K562 (cell line): ENCODE data around the gene ADPRHL1. TPM values are rescaled to one million over a fixed set of nuclear protein-coding genes. Genes with fewer than 3 reads are reported as not detected.

ENCODE experiments used
- ATAC-seq: fragments of 200-7000 bp; cut with Tn5 transposase; 3 replicates; pipeline ENCODE4 v1.9.1; 2020; ENCODE audit warnings: moderate library complexity
- BruUV-seq: library from RNA; stranded (reverse); fragments of 400-500 nt; replicated peaks from 2 replicates; lab custom pipeline; 2021; lab: Mats Ljungman, UMichigan
- CTCF ChIA-PET: fragments of 300-600 bp; formaldehyde crosslinking; extraction: SDS; loops from one replicate; lab custom pipeline; 2021; ENCODE audit warnings: low intra/inter-chr PET ratio; lab: Yijun Ruan, JAX
- POLR2A ChIA-PET: fragments of 300-600, 350-650 bp; sonication (Branson Sonifier 250); formaldehyde crosslinking; extraction: SDS; loops from one replicate; lab custom pipeline; 2021; ENCODE audit warnings: antibody characterized with exemption, inconsistent platforms; lab: Yijun Ruan, JAX
- DNase-seq, 4 experiments: peaks; one replicate each; pipeline versions ENCODE4 v3.0.0 to v3.0.0-alpha.2; 2011 to 2018; ENCODE audit warnings: low spot score in 3 of 4, mixed read lengths in 3 of 4; ENCODE audit errors: extremely low read depth in 1 of 4
- FAIRE-seq: peaks from 2 replicates; lab custom pipeline; 2011; peaks lifted over from hg19 to GRCh38; lab: Jason Lieb, UNC
- H2AFZ ChIP-seq: 2 replicates; pipeline ENCODE4 v1.6.0; 2011; ENCODE audit warnings: low read depth, low read length, control low read depth, inconsistent platforms
- H3K27ac ChIP-seq: fragments of 200-600 bp; 3 replicates; pipeline ENCODE4 v1.8.0; 2011; ENCODE audit warnings: low read depth, mild to moderate bottlenecking, control low read depth, inconsistent platforms, low read length, moderate library complexity, mixed read lengths; ENCODE audit errors: extremely low read depth
- H3K27me3 ChIP-seq, 2 experiments: fragments of 300-600 bp in 1 of 2; 2 replicates in 1 of 2; 3 replicates in 1 of 2; pipeline versions ENCODE4 v1.6.0 to v1.8.0; 2011; ENCODE audit warnings: inconsistent platforms in 2 of 2, low read length in 2 of 2, mild to moderate bottlenecking in 1 of 2, mixed read lengths in 1 of 2, moderate library complexity in 1 of 2; ENCODE audit not compliant: control insufficient read depth in 2 of 2, insufficient read depth in 2 of 2
- H3K36me3 ChIP-seq: fragments of 300-600 bp; 3 replicates; pipeline ENCODE4 v1.8.0; 2011; ENCODE audit warnings: mild to moderate bottlenecking, low read length, inconsistent platforms; ENCODE audit not compliant: control insufficient read depth, insufficient read depth
- H3K4me1 ChIP-seq, 2 experiments: fragments of 200-600 bp in 1 of 2; replicated peaks in 1 of 2; 2 replicates in 1 of 2; 3 replicates in 1 of 2; pipeline versions ENCODE4 v1.5.1 to v1.8.0; 2011; ENCODE audit warnings: inconsistent platforms in 2 of 2, low read length in 2 of 2, mild to moderate bottlenecking in 1 of 2, mixed read lengths in 1 of 2, moderate library complexity in 1 of 2; ENCODE audit not compliant: control insufficient read depth in 2 of 2, insufficient read depth in 2 of 2
- H3K4me2 ChIP-seq: 2 replicates; pipeline ENCODE4 v1.6.1; 2011; ENCODE audit warnings: low read length, control low read depth, inconsistent platforms, mixed read lengths; ENCODE audit not compliant: insufficient read depth
- H3K4me3 ChIP-seq: fragments of 200-600 bp; sonication (generic), shearing (Covaris generic); 2 replicates; pipeline ENCODE4 v1.5.1; 2016; ENCODE audit warnings: control low read depth, inconsistent platforms
- H3K79me2 ChIP-seq: fragments of 200-600 bp; 3 replicates; pipeline ENCODE4 v1.8.0; 2011; ENCODE audit warnings: low read length, inconsistent platforms; ENCODE audit not compliant: control insufficient read depth, insufficient read depth
- H3K9ac ChIP-seq, 2 experiments: 2 replicates each; pipeline versions ENCODE4 v1.6.0 to v1.6.1; 2011; ENCODE audit warnings: low read depth in 2 of 2, low read length in 2 of 2, control low read depth in 1 of 2, inconsistent platforms in 1 of 2, mild to moderate bottlenecking in 1 of 2, mixed read lengths in 1 of 2; ENCODE audit not compliant: insufficient read depth in 1 of 2
- H3K9me1 ChIP-seq: one replicate; pipeline ENCODE4 v1.6.0; 2011; ENCODE audit warnings: inconsistent platforms, mild to moderate bottlenecking, low read length, moderate library complexity; ENCODE audit not compliant: control insufficient read depth, insufficient read depth
- H3K9me3 ChIP-seq: replicated peaks from 2 replicates; pipeline ENCODE4 v1.5.1; 2011; ENCODE audit warnings: low read depth, low read length, inconsistent platforms; ENCODE audit not compliant: control insufficient read depth, insufficient read depth
- H4K20me1 ChIP-seq: replicated peaks from 2 replicates; pipeline ENCODE4 v1.6.1; 2011; ENCODE audit warnings: low read length, inconsistent platforms, mixed read lengths; ENCODE audit not compliant: control insufficient read depth, insufficient read depth
- CBX5 ChIP-seq: IDR thresholded peaks from 2 replicates; pipeline ENCODE4 v1.6.1; 2014; ENCODE audit warnings: low read depth, borderline replicate concordance
- CEBPG ChIP-seq, 3 experiments: fragments of 200-800 bp in 1 of 3; sonication (Bioruptor generic) in 1 of 3; sonication (generic) in 1 of 3; formaldehyde crosslinking in 1 of 3; IDR thresholded peaks in 2 of 3; conservative IDR thresholded peaks in 1 of 3; 2 replicates each; pipeline versions ENCODE4 v1.6.1 to v1.8.0; 2016 to 2022; ENCODE audit warnings: missing compliant biosample characterization in 2 of 3, missing genetic modification characterization in 2 of 3, mild to moderate bottlenecking in 1 of 3, missing genetic modification reagents in 1 of 3
- MIER1 ChIP-seq: fragments of 450-650 bp; IDR thresholded peaks from 2 replicates; pipeline ENCODE4 v1.6.1; 2016; ENCODE audit warnings: antibody characterized with exemption, mild to moderate bottlenecking, low read depth
- NR2C1 ChIP-seq, 2 experiments: fragments of 450-650 bp; IDR thresholded peaks; 2 replicates each; pipeline ENCODE4 v1.6.1; 2017; ENCODE audit warnings: mild to moderate bottlenecking in 2 of 2, antibody characterized with exemption in 1 of 2, inconsistent platforms in 1 of 2, missing compliant biosample characterization in 1 of 2, missing genetic modification characterization in 1 of 2
- POLR2G ChIP-seq: fragments of 200-400 bp; formaldehyde crosslinking; IDR thresholded peaks from 2 replicates; pipeline ENCODE4 v1.6.1; 2017; ENCODE audit warnings: low read depth, mild to moderate bottlenecking, antibody characterized with exemption, low read length, moderate library complexity
- ZNF707 ChIP-seq: fragments of 250-450 bp; sonication (Bioruptor Pico); conservative IDR thresholded peaks from 2 replicates; pipeline ENCODE4 v1.8.0; 2022; ENCODE audit warnings: inconsistent platforms, mild to moderate bottlenecking, moderate library complexity
- WGBS: fragments of 100-300 bp; shearing (Covaris generic); methylation state at CpG from one replicate; pipeline ENCODE4 v1.1.6; 2016; ENCODE audit warnings: low coverage, mixed read lengths; ENCODE audit not compliant: insufficient coverage; ENCODE audit errors: missing lambda C conversion rate; 5-methylcytosine and 5-hydroxymethylcytosine counted together
- in situ Hi-C: fragments of 300-500 bp; cut with MboI; formaldehyde crosslinking; loops from 4 replicates; pipeline ENCODE4 v1.15.0; 2018; ENCODE audit warnings: inconsistent platforms, mixed read lengths
- intact Hi-C: fragments of 100-400 bp; cut with micrococcal nuclease; formaldehyde crosslinking; loops from 2 replicates; pipeline ENCODE4 v1.14.2; 2022
- polyA plus RNA-seq, 8 experiments: library from polyadenylated mRNA; depleted of rRNA in 4 of 8; stranded (reverse) in 5 of 8; unstranded in 3 of 8; fragments of >200 nt; fragmentation: Nextera tagmentation in 2 of 8; fragmentation: Illumina TruSeq in 1 of 8; extraction: Ambion mirVana in 2 of 8; extraction: Trizol in 1 of 8; gene quantifications; 2 replicates each; pipeline versions ENCODE4 v1.2.1 to v1.2.3, GENCODE V29; 2011 to 2014; ENCODE audit warnings: inconsistent platforms in 1 of 8, missing spikeins in 1 of 8
- total RNA-seq, 7 experiments: library from RNA; depleted of rRNA in 6 of 7; stranded (reverse); fragments of >200 nt in 6 of 7; fragmentation: Illumina TruSeq in 2 of 7; extraction: Trizol in 2 of 7; gene quantifications; 2 replicates each; pipeline versions ENCODE4 v1.2.1 to v1.2.3, GENCODE V29; 2011 to 2021; ENCODE audit warnings: low replicate concordance in 1 of 7
- TF ChIP-seq, protein P1 (sequence below): conservative IDR thresholded peaks from 2 replicates; pipeline ENCODE4 v1.6.1; 2011; ENCODE audit warnings: low read depth, mild to moderate bottlenecking, low read length; ENCODE audit not compliant: control insufficient read depth
- TF ChIP-seq, protein P2 (sequence below): fragments of 250-450 bp; sonication (Bioruptor Pico); IDR thresholded peaks from 2 replicates; pipeline ENCODE4 v1.4.0; 2020; ENCODE audit warnings: mild to moderate bottlenecking
- TF ChIP-seq, protein P3 (sequence below), 2 experiments: IDR thresholded peaks; 2 replicates each; pipeline ENCODE4 v1.6.1; 2011; ENCODE audit warnings: borderline replicate concordance in 1 of 2, control low read depth in 1 of 2, low read depth in 1 of 2, low read length in 1 of 2, mild to moderate bottlenecking in 1 of 2, mixed read lengths in 1 of 2, moderate library complexity in 1 of 2; ENCODE audit not compliant: insufficient read depth in 1 of 2, insufficient read length in 1 of 2, poor library complexity in 1 of 2, severe bottlenecking in 1 of 2; ENCODE audit errors: extremely low read depth in 1 of 2

Gene ADPRHL1
- total and polyA plus RNA-seq, 9 of the 15 experiments (the other 6 are each of a cell fraction or from before 2014, with no cell fraction given) = 0.06 to 0.76 (median 0.37) TPM; not detected in 1

DNA sequence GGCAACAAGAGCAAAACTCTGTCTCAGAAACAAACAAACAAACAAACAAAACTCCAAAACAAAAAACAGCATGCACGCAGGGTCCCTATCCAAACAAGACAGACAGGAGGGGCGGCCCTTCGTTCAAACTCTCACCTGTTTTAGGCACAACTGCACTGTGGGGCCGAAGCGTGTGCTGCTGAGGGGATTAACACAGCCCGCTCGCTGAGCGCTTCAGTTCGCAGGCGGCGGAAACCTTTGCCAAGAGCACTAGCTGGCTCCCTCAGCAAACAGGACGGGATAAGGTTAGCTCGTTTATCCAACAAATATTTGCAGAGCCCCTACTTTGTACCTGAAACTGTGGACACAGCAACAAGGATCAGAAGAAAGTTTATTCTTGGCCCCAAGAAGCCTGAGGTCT lies 1.6 kb upstream of the ADPRHL1 start:
- intact Hi-C loops = no loop called here
- no peak overlapping the region for H2AFZ ChIP-seq
- no peak overlapping the region; a peak in 1 of 4 replicates for H3K9ac ChIP-seq
- peaks cover 5 to 14% of the 10 kb centered on the region in 2 experiments; a peak in 4 of 5 replicates for H3K4me1 ChIP-seq
- peaks cover 34% of the 10 kb centered on the region; the same call in 2 of the 3 replicates for H3K36me3 ChIP-seq
- H3K9me3 ChIP-seq = no peaks in the 10 kb centered on the region
- no peaks in the 10 kb centered on the region for H3K27me3 ChIP-seq
- CTCF ChIA-PET = interaction anchor here (0.6 kb wide), 1 partner anchor 16 kb away, joined by 7 read pairs; no protein-coding TSS in a partner anchor
- peaks cover 1% of the 10 kb centered on the region; the same call in 2 of the 3 replicates for H3K79me2 ChIP-seq
- POLR2A ChIA-PET = interaction anchor here (1.0 kb wide), 1 partner anchor 14 kb away, joined by 3 read pairs; no protein-coding TSS in a partner anchor
- ATAC-seq (no peak), DNase-seq (no peak), FAIRE-seq (no peak)
- 100% methylated on average over 3 of the region's 13 CpGs for WGBS
- in situ Hi-C loops = no loop called here
- no peaks in the 10 kb centered on the region for H4K20me1 ChIP-seq
- H3K27ac ChIP-seq = no peak overlapping the region
- H3K9me1 ChIP-seq = no peaks in the 10 kb centered on the region
- H3K4me2 ChIP-seq = no peak overlapping the region
- no peak for TF ChIP-seq MIER1
- no TSS peak for BruUV-seq
- H3K4me3 ChIP-seq = no peak overlapping the region

DNA sequence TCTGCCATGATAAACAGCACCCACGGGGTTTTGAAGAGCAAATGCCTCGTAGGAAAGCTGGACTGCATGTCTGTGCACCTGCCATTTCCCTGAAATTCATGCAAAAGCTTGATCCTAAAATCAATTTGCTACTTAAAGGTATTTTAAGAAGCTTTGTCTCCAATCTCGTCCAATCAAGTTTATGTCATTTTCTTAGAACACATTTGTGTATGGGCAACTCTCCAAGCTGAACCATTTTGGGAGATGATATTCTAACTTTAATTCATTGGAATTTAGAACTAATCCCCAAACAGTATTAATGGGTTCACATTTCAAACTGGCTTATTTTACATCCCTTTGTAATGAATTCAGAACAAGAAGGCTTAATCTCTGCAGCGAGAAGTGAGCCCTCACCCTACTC lies 822 bp downstream of the ADPRHL1 start:
- DNase-seq (no peak), ATAC-seq (no peak), FAIRE-seq (no peak)
- Histone ChIP-seq H3K9ac (no peak overlapping the region), H3K27me3 (no peaks in the 10 kb centered on the region), H3K9me3 (no peaks in the 10 kb centered on the region), H3K4me1 (peaks cover 5 to 22% of the 10 kb centered on the region in 2 experiments; a peak in 4 of 5 replicates), H3K4me3 (no peak overlapping the region), H4K20me1 (no peaks in the 10 kb centered on the region), H3K27ac (no peak overlapping the region), H3K4me2 (no peak overlapping the region), H3K9me1 (no peaks in the 10 kb centered on the region), H3K36me3 (peaks cover 10% of the 10 kb centered on the region; the same call in 1 of the 3 replicates), H2AFZ (no peak overlapping the region), H3K79me2 (peaks cover 6% of the 10 kb centered on the region; the same call in 2 of the 3 replicates)
- intact Hi-C loops (no loop called here), in situ Hi-C loops (no loop called here)
- CTCF ChIA-PET = no interaction called here
- BruUV-seq = no TSS peak
- WGBS = 61% methylated on average over 4 of the region's 4 CpGs
- POLR2A ChIA-PET = interaction anchor here (0.5 to 1.4 kb wide), 4 partner anchors 12 to 181 kb away, joined by 3 to 5 read pairs (median 4); no protein-coding TSS in a partner anchor
- TF ChIP-seq CBX5 (no peak), POLR2G (no peak), CEBPG (CRISPR knock-in tag; IDR thresholded peaks at IDR 0.05) (no peak), CEBPG (tag; conservative IDR thresholded peaks at IDR 0.05 in 1 of 2, IDR thresholded peaks at IDR 0.05 in 1 of 2) (no peak), ZNF707 (CRISPR knock-in tag) (no peak), NR2C1 (IDR thresholded peaks at IDR 0.05) (no peak), NR2C1 (tag; IDR thresholded peaks at IDR 0.05) (no peak)
- TF ChIP-seq, protein P1, sequence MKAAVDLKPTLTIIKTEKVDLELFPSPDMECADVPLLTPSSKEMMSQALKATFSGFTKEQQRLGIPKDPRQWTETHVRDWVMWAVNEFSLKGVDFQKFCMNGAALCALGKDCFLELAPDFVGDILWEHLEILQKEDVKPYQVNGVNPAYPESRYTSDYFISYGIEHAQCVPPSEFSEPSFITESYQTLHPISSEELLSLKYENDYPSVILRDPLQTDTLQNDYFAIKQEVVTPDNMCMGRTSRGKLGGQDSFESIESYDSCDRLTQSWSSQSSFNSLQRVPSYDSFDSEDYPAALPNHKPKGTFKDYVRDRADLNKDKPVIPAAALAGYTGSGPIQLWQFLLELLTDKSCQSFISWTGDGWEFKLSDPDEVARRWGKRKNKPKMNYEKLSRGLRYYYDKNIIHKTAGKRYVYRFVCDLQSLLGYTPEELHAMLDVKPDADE = no peak
- TF ChIP-seq, protein P2, sequence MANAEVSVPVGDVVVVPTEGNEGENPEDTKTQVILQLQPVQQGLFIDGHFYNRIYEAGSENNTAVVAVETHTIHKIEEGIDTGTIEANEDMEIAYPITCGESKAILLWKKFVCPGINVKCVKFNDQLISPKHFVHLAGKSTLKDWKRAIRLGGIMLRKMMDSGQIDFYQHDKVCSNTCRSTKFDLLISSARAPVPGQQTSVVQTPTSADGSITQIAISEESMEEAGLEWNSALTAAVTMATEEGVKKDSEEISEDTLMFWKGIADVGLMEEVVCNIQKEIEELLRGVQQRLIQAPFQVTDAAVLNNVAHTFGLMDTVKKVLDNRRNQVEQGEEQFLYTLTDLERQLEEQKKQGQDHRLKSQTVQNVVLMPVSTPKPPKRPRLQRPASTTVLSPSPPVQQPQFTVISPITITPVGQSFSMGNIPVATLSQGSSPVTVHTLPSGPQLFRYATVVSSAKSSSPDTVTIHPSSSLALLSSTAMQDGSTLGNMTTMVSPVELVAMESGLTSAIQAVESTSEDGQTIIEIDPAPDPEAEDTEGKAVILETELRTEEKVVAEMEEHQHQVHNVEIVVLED = no peak
- TF ChIP-seq, protein P3, sequence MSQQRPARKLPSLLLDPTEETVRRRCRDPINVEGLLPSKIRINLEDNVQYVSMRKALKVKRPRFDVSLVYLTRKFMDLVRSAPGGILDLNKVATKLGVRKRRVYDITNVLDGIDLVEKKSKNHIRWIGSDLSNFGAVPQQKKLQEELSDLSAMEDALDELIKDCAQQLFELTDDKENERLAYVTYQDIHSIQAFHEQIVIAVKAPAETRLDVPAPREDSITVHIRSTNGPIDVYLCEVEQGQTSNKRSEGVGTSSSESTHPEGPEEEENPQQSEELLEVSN (IDR thresholded peaks at IDR 0.05; ENCODE audit: borderline replicate concordance in 1 of 2, extremely low read depth in 1 of 2, insufficient read depth in 1 of 2, insufficient read length in 1 of 2, low read depth in 1 of 2, low read length in 1 of 2, poor library complexity in 1 of 2, severe bottlenecking in 1 of 2) = no peak
